Smooth muscle cell (in vitro differentiated cells): ENCODE results near the gene TRABD2A. TPM values are rescaled to one million over a fixed set of nuclear protein-coding genes. Genes with fewer than 3 reads are reported as not detected.

Experiments
- DNase-seq: peaks from one replicate; lab custom pipeline; 2025; ENCODE audit not compliant: unreplicated experiment; lab: John Stamatoyannopoulos, UW
- H2AFZ ChIP-seq: fragments of 200-600 bp; sonication (generic); 2 replicates; pipeline ENCODE4 v1.6.0; 2016; ENCODE audit warnings: antibody characterized with exemption, low read depth, mild to moderate bottlenecking
- H3F3A ChIP-seq: fragments of 200-600 bp; sonication (generic); 2 replicates; pipeline ENCODE4 v1.6.0; 2017; ENCODE audit warnings: antibody characterized with exemption, low read depth
- H3K27ac ChIP-seq: fragments of 200-600 bp; sonication (generic); 2 replicates; pipeline ENCODE4 v1.5.1; 2016; ENCODE audit warnings: low read depth, mild to moderate bottlenecking
- H3K27me3 ChIP-seq: fragments of 200-600 bp; sonication (generic); 2 replicates; pipeline ENCODE4 v1.6.1; 2016; ENCODE audit warnings: low read depth, mild to moderate bottlenecking
- H3K36me3 ChIP-seq: fragments of 200-600 bp; sonication (generic); 2 replicates; pipeline ENCODE4 v1.5.1; 2016; ENCODE audit warnings: low read depth
- H3K4me1 ChIP-seq: fragments of 200-600 bp; sonication (generic); 2 replicates; pipeline ENCODE4 v1.5.1; 2016; ENCODE audit warnings: low read depth
- H3K4me2 ChIP-seq: fragments of 200-600 bp; sonication (generic); 2 replicates; pipeline ENCODE4 v1.6.0; 2016; ENCODE audit warnings: mild to moderate bottlenecking
- H3K4me3 ChIP-seq: fragments of 200-600 bp; sonication (generic); 2 replicates; pipeline ENCODE4 v1.5.1; 2016; ENCODE audit warnings: mild to moderate bottlenecking
- H3K79me2 ChIP-seq: fragments of 200-600 bp; sonication (generic); 2 replicates; pipeline ENCODE4 v1.6.0; 2016; ENCODE audit warnings: low read depth, mild to moderate bottlenecking
- H3K9ac ChIP-seq: fragments of 200-600 bp; sonication (generic); 2 replicates; pipeline ENCODE4 v1.6.0; 2016; ENCODE audit warnings: low read depth
- H3K9me3 ChIP-seq: fragments of 200-600 bp; sonication (generic); replicated peaks from 2 replicates; pipeline ENCODE4 v1.5.1; 2016; ENCODE audit warnings: low read depth
- H4K20me1 ChIP-seq: fragments of 200-600 bp; sonication (generic); 2 replicates; pipeline ENCODE4 v1.6.0; 2016; ENCODE audit warnings: low read depth
- CTCF ChIP-seq: fragments of 200-600 bp; sonication (generic); IDR thresholded peaks from 2 replicates; pipeline ENCODE4 v1.5.1; 2017; ENCODE audit warnings: borderline replicate concordance, mild to moderate bottlenecking, antibody characterized with exemption; ENCODE audit not compliant: insufficient read depth, poor library complexity, severe bottlenecking
- WGBS: methylation state at CpG from one replicate; pipeline ENCODE4 v1.1.7; 2016; ENCODE audit warnings: low lambda C conversion rate; 5-methylcytosine and 5-hydroxymethylcytosine counted together
- polyA plus RNA-seq: library from polyadenylated mRNA; unstranded; fragments of >200 nt; fragmentation: Nextera tagmentation; extraction: Ambion mirVana; gene quantifications from 2 replicates; pipeline ENCODE4 v1.2.1, GENCODE V29; 2016
- total RNA-seq: library from RNA; depleted of rRNA; stranded (reverse); fragments of >200 nt; gene quantifications from 2 replicates; pipeline ENCODE4 v1.2.3, GENCODE V29; 2014

The TRABD2A gene
- total and polyA plus RNA-seq, 2 experiments from 2014 or later: 0.11 TPM; not detected in 1

GRCh38 chr2:84847326-84848050 is 33.4 kb downstream of the TRABD2A start:
- Histone ChIP-seq H4K20me1 (no peaks in the 10 kb centered on the region), H3K9me3 (no peaks in the 10 kb centered on the region), H3K4me2 (no peak overlapping the region), H3K36me3 (no peaks in the 10 kb centered on the region), H3K9ac (no peak overlapping the region), H3K4me3 (no peak overlapping the region), H2AFZ (no peak overlapping the region), H3K27me3 (no peaks in the 10 kb centered on the region), H3K79me2 (no peaks in the 10 kb centered on the region), H3K4me1 (no peaks in the 10 kb centered on the region), H3K27ac (no peak overlapping the region), H3F3A (no peaks in the 10 kb centered on the region)
- no peak for TF ChIP-seq CTCF
- no peak for DNase-seq
- WGBS: 76% methylated on average over 5 of the region's 5 CpGs

DNA sequence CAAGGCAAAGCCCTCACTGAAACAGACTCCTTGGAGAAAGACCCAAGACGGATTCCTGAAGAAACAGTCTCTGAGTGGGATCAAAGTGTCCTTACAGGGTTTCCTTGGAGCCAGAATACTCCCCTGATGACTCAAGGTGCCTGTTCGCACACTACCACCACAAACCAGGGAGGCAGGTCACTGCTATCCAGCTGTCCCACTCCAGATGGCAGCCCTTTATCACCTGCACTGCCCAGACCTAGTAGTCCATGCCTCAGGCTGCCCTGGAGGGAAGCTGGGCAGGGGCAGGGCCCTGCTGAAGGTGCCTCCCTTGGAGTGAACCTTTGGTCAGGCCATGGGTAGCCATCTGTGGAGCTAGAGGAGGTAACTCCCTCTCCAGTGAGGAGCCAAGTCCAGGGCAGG is 34.1 kb downstream of the TRABD2A start:
- Histone ChIP-seq H3K9me3 (no peaks in the 10 kb centered on the region), H4K20me1 (no peaks in the 10 kb centered on the region), H3K36me3 (no peaks in the 10 kb centered on the region), H3K4me3 (no peak overlapping the region), H3F3A (no peaks in the 10 kb centered on the region), H3K4me2 (peak overlapping the region; percentile 15), H3K27ac (peak overlapping the region; percentile 46), H3K79me2 (no peaks in the 10 kb centered on the region), H3K27me3 (no peaks in the 10 kb centered on the region), H3K4me1 (no peaks in the 10 kb centered on the region), H3K9ac (no peak overlapping the region), H2AFZ (no peak overlapping the region)
- DNase-seq: no peak
- TF ChIP-seq CTCF: no peak
- 68% methylated on average over 2 of the region's 2 CpGs for WGBS

DNA sequence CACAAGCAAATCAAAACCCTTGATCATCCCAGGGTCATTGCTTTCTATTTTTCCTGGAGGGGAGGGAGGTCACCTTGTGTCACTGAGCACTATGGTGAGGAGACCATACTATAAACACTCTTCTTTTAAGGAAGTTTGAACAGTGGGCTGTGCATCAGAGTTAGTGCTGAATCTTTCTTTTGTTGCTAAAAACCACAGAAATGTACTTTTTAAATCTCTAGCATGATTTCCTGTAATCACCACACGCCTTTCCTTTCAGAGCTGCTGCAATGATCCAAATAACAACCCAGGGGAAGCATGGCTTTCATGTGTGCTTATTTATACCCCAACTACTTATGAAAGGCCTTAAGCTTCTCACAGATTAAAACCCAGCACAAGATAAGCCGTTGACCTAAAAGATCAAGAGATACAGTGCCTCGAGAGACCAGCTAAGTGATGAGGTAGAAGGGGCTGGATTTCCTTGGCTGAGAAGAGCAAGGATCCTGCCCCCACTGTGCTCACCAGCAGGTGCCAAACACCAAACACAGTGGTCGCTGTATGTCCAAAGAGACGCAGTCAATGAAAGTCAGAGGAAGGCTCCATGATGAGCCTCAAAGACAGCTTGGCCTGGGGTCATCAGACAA is 34.7 kb downstream of the TRABD2A start:
- Histone ChIP-seq H3K4me1 (no peaks in the 10 kb centered on the region), H3K9me3 (no peaks in the 10 kb centered on the region), H3F3A (no peaks in the 10 kb centered on the region), H3K4me2 (peak overlapping the region; percentile 15), H3K79me2 (no peaks in the 10 kb centered on the region), H4K20me1 (no peaks in the 10 kb centered on the region), H2AFZ (no peak overlapping the region), H3K9ac (no peak overlapping the region), H3K36me3 (no peaks in the 10 kb centered on the region), H3K4me3 (no peak overlapping the region), H3K27ac (peak overlapping the region; percentile 46), H3K27me3 (no peaks in the 10 kb centered on the region)
- WGBS: 65% methylated on average over 5 of the region's 5 CpGs
- no peak for DNase-seq
- TF ChIP-seq CTCF: no peak
